Measurements from ENCODE around the gene FRMD4A.

FRMD4A gene

DNA sequence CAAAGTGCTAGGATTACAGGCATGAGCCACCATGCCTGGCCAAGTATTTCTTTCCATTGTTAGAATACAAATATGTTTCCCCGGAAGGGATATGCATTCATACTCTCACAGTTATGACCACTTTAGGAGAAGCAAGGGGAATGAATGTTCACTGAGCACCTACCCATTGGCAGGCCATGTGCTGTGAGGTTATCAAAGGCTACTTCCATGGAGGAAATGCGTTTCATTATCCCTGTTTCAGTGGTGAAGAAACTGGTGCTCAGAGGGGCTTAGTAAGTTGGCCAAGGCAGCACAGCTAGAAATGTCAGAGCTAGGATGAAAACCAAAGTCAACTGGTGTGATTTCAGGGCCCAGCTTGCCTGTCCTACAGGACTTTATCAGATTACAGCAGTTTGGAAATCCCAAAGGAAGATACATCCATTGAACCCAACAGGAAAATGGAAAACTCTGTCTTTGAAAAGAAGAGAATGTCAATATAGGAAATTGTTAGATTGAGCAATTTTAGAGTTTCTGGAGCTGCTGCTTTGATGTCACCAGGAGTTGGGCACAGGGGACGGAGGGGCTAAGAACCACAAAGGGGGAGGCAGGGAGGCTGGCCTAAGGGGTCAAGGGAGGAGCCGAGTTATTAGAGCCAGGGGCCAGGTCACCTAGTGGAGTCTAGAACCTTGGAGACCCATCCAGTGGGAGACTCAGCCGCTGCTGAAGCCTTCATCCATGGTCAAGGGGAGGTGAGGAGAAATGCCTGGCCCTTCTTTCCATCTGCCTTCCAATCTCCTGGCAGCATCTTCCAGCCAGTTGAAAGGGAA is 319.8 kb downstream of the FRMD4A start:
- Histone ChIP-seq H3K27me3 (ENCODE audit: control insufficient read depth in 3 of 3, insufficient read depth in 3 of 3, low read depth in 1 of 3, low read length in 3 of 3) (no peaks in the 10 kb centered on the region), H2BK12ac (ENCODE audit: low read length) (no peak overlapping the region), H3K9ac (ENCODE audit: low read depth, low read length, poor library complexity) (no peak overlapping the region), H3K79me1 (ENCODE audit: low read depth, low read length) (no peaks in the 10 kb centered on the region), H2BK5ac (ENCODE audit: low read length) (no peak overlapping the region), H3K23ac (ENCODE audit: low read depth, low read length, poor library complexity) (no peak overlapping the region), H3K27ac (replicated peaks; ENCODE audit: low read length) (no peak overlapping the region), H2AK5ac (ENCODE audit: low read depth, low read length) (peak overlapping the region; percentile 43), H4K91ac (ENCODE audit: low read depth, low read length, poor library complexity) (no peak overlapping the region), H2BK120ac (ENCODE audit: low read depth, low read length) (no peak overlapping the region), H3K14ac (ENCODE audit: low read length) (no peak overlapping the region), H3K4me3 (ENCODE audit: low read length in 2 of 2) (no peak overlapping the region), H3K4me2 (ENCODE audit: insufficient read depth, low read length, poor library complexity, severe bottlenecking) (no peak overlapping the region), H3K4ac (ENCODE audit: low read length) (no peak overlapping the region), H2AFZ (ENCODE audit: low read length) (no peak overlapping the region), H2BK15ac (ENCODE audit: low read length) (no peak overlapping the region), H3K36me3 (replicated peaks in 1 of 2; ENCODE audit: control insufficient read depth in 2 of 2, insufficient read depth in 2 of 2, low read length in 2 of 2) (no peaks in the 10 kb centered on the region), H3K9me3 (replicated peaks in 1 of 2; ENCODE audit: control insufficient read depth in 2 of 2, insufficient read depth in 1 of 2, low read depth in 1 of 2, low read length in 2 of 2) (no peaks in the 10 kb centered on the region), H4K8ac (ENCODE audit: low read depth, low read length) (no peak overlapping the region), H3K18ac (ENCODE audit: low read length) (no peak overlapping the region), H3K4me1 (ENCODE audit: control insufficient read depth in 2 of 2, insufficient read depth in 1 of 2, low read depth in 1 of 2, low read length in 2 of 2) (peaks cover 18 to 32% of the 10 kb centered on the region in 2 donors)
- no peak for DNase-seq (ENCODE audit: low spot score)
- WGBS, 2 donors (ENCODE audit: extremely low coverage in 2 of 2, insufficient read length in 2 of 2, insufficient replicate concordance in 1 of 2), result no CpG with 5 or more reads among the region's 5 CpGs

GRCh38 chr10:14010101-14010558 is 320.6 kb downstream of the FRMD4A start:
- peak overlapping the region in 1 of 2 donors; percentile 34 for H3K4me3 ChIP-seq (ENCODE audit: low read length in 2 of 2)
- H4K8ac ChIP-seq (ENCODE audit: low read depth, low read length), result no peak overlapping the region
- WGBS, 2 donors (ENCODE audit: extremely low coverage in 2 of 2, insufficient read length in 2 of 2, insufficient replicate concordance in 1 of 2), result no CpG with 5 or more reads among the region's 5 CpGs
- H2AFZ ChIP-seq (ENCODE audit: low read length), result peak overlapping the region; percentile 80
- H3K4ac ChIP-seq (ENCODE audit: low read length), result no peak overlapping the region
- H3K36me3 ChIP-seq (replicated peaks in 1 of 2; ENCODE audit: control insufficient read depth in 2 of 2, insufficient read depth in 2 of 2, low read length in 2 of 2), result no peaks in the 10 kb centered on the region
- H4K91ac ChIP-seq (ENCODE audit: low read depth, low read length, poor library complexity), result no peak overlapping the region
- no peak overlapping the region for H2BK5ac ChIP-seq (ENCODE audit: low read length)
- H3K9me3 ChIP-seq (replicated peaks in 1 of 2; ENCODE audit: control insufficient read depth in 2 of 2, insufficient read depth in 1 of 2, low read depth in 1 of 2, low read length in 2 of 2), result no peaks in the 10 kb centered on the region
- H2AK5ac ChIP-seq (ENCODE audit: low read depth, low read length), result no peak overlapping the region
- no peak overlapping the region for H2BK15ac ChIP-seq (ENCODE audit: low read length)
- H3K4me1 ChIP-seq (ENCODE audit: control insufficient read depth in 2 of 2, insufficient read depth in 1 of 2, low read depth in 1 of 2, low read length in 2 of 2), result peaks cover 17 to 32% of the 10 kb centered on the region in 2 donors
- H3K79me1 ChIP-seq (ENCODE audit: low read depth, low read length), result no peaks in the 10 kb centered on the region
- H2BK12ac ChIP-seq (ENCODE audit: low read length), result no peak overlapping the region
- H3K9ac ChIP-seq (ENCODE audit: low read depth, low read length, poor library complexity), result no peak overlapping the region
- no peak overlapping the region for H3K4me2 ChIP-seq (ENCODE audit: insufficient read depth, low read length, poor library complexity, severe bottlenecking)
- no peak overlapping the region for H3K27ac ChIP-seq (replicated peaks; ENCODE audit: low read length)
- no peak for DNase-seq (ENCODE audit: low spot score)
- H2BK120ac ChIP-seq (ENCODE audit: low read depth, low read length), result no peak overlapping the region
- H3K23ac ChIP-seq (ENCODE audit: low read depth, low read length, poor library complexity), result no peak overlapping the region
- no peak overlapping the region for H3K14ac ChIP-seq (ENCODE audit: low read length)
- H3K27me3 ChIP-seq (ENCODE audit: control insufficient read depth in 3 of 3, insufficient read depth in 3 of 3, low read depth in 1 of 3, low read length in 3 of 3), result no peaks in the 10 kb centered on the region
- no peak overlapping the region for H3K18ac ChIP-seq (ENCODE audit: low read length)

DNA sequence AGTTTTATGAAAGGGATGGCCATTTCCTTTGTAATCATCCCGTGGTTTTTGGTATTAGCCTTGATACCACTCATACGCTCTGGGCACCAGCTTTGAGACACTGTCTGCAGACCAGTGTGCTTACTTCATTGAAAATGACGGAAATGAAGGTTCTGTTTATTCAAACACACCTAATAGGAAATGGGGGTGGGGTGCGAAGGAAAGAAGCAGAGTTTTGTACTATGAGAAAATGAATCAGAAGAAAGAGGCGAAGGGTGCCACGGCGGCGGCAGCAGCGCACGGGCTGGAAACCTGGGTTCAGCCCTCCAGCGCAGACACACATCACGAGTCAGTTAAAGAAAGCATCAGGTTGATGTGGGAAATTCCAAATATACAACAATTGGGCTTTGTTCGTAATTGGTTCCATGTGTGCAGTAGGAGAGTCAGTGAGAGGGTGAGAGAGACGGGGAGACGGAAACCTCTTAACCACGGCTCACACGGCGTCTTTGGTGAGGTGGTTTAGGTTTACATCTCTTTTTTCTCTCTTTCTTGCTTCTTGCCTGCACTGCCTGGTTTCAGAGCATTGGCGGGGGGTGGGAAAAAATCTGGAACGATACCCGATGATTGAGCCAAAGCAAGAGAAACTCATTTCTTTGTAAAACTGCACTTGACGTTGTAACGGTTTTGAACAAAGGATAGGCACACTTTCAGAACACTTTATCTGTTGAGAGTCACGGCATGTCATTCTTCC is 321.2 kb downstream of the FRMD4A start:
- H2BK5ac ChIP-seq (ENCODE audit: low read length), result no peak overlapping the region
- no peak overlapping the region for H3K14ac ChIP-seq (ENCODE audit: low read length)
- DNase-seq (ENCODE audit: low spot score), result no peak
- H2AK5ac ChIP-seq (ENCODE audit: low read depth, low read length), result no peak overlapping the region
- no peak overlapping the region for H2BK15ac ChIP-seq (ENCODE audit: low read length)
- H2BK120ac ChIP-seq (ENCODE audit: low read depth, low read length), result no peak overlapping the region
- no peak overlapping the region for H3K4ac ChIP-seq (ENCODE audit: low read length)
- H3K4me3 ChIP-seq (ENCODE audit: low read length in 2 of 2), result peak overlapping the region in 1 of 2 donors; percentile 34
- no peak overlapping the region for H2BK12ac ChIP-seq (ENCODE audit: low read length)
- H3K9me3 ChIP-seq (replicated peaks in 1 of 2; ENCODE audit: control insufficient read depth in 2 of 2, insufficient read depth in 1 of 2, low read depth in 1 of 2, low read length in 2 of 2), result no peaks in the 10 kb centered on the region
- H4K91ac ChIP-seq (ENCODE audit: low read depth, low read length, poor library complexity), result no peak overlapping the region
- no peak overlapping the region for H3K9ac ChIP-seq (ENCODE audit: low read depth, low read length, poor library complexity)
- H3K36me3 ChIP-seq (replicated peaks in 1 of 2; ENCODE audit: control insufficient read depth in 2 of 2, insufficient read depth in 2 of 2, low read length in 2 of 2), result no peaks in the 10 kb centered on the region
- peak overlapping the region; percentile 80 for H2AFZ ChIP-seq (ENCODE audit: low read length)
- H3K23ac ChIP-seq (ENCODE audit: low read depth, low read length, poor library complexity), result no peak overlapping the region
- H3K18ac ChIP-seq (ENCODE audit: low read length), result no peak overlapping the region
- H3K4me1 ChIP-seq (ENCODE audit: control insufficient read depth in 2 of 2, insufficient read depth in 1 of 2, low read depth in 1 of 2, low read length in 2 of 2), result peaks cover 17 to 32% of the 10 kb centered on the region in 2 donors
- H3K27me3 ChIP-seq (ENCODE audit: control insufficient read depth in 3 of 3, insufficient read depth in 3 of 3, low read depth in 1 of 3, low read length in 3 of 3), result no peaks in the 10 kb centered on the region
- no peak overlapping the region for H3K27ac ChIP-seq (replicated peaks; ENCODE audit: low read length)
- no peak overlapping the region for H3K4me2 ChIP-seq (ENCODE audit: insufficient read depth, low read length, poor library complexity, severe bottlenecking)
- H3K79me1 ChIP-seq (ENCODE audit: low read depth, low read length), result no peaks in the 10 kb centered on the region
- WGBS, 2 donors (ENCODE audit: extremely low coverage in 2 of 2, insufficient read length in 2 of 2, insufficient replicate concordance in 1 of 2), result no CpG with 5 or more reads among the region's 24 CpGs
- no peak overlapping the region for H4K8ac ChIP-seq (ENCODE audit: low read depth, low read length)

- Histone ChIP-seq H2AFZ (ENCODE audit: low read length) (no peak overlapping the region), H2AK5ac (ENCODE audit: low read depth, low read length) (no peak overlapping the region), H2BK12ac (ENCODE audit: low read length) (no peak overlapping the region), H3K27me3 (ENCODE audit: control insufficient read depth in 3 of 3, insufficient read depth in 3 of 3, low read depth in 1 of 3, low read length in 3 of 3) (no peaks in the 10 kb centered on the region), H3K9me3 (replicated peaks in 1 of 2; ENCODE audit: control insufficient read depth in 2 of 2, insufficient read depth in 1 of 2, low read depth in 1 of 2, low read length in 2 of 2) (no peaks in the 10 kb centered on the region), H3K18ac (ENCODE audit: low read length) (no peak overlapping the region), H3K36me3 (replicated peaks in 1 of 2; ENCODE audit: control insufficient read depth in 2 of 2, insufficient read depth in 2 of 2, low read length in 2 of 2) (no peaks in the 10 kb centered on the region), H3K9ac (ENCODE audit: low read depth, low read length, poor library complexity) (no peak overlapping the region), H3K14ac (ENCODE audit: low read length) (no peak overlapping the region), H3K4me1 (ENCODE audit: control insufficient read depth in 2 of 2, insufficient read depth in 1 of 2, low read depth in 1 of 2, low read length in 2 of 2) (peaks cover 17 to 32% of the 10 kb centered on the region in 2 donors), H2BK120ac (ENCODE audit: low read depth, low read length) (no peak overlapping the region), H4K91ac (ENCODE audit: low read depth, low read length, poor library complexity) (no peak overlapping the region), H3K4me3 (ENCODE audit: low read length in 2 of 2) (no peak overlapping the region), H3K27ac (replicated peaks; ENCODE audit: low read length) (no peak overlapping the region), H3K23ac (ENCODE audit: low read depth, low read length, poor library complexity) (no peak overlapping the region), H4K8ac (ENCODE audit: low read depth, low read length) (no peak overlapping the region), H3K79me1 (ENCODE audit: low read depth, low read length) (no peaks in the 10 kb centered on the region), H3K4me2 (ENCODE audit: insufficient read depth, low read length, poor library complexity, severe bottlenecking) (no peak overlapping the region), H2BK5ac (ENCODE audit: low read length) (no peak overlapping the region), H2BK15ac (ENCODE audit: low read length) (no peak overlapping the region), H3K4ac (ENCODE audit: low read length) (no peak overlapping the region)
- no CpG with 5 or more reads among the region's 9 CpGs for WGBS, 2 donors (ENCODE audit: extremely low coverage in 2 of 2, insufficient read length in 2 of 2, insufficient replicate concordance in 1 of 2)
- no peak for DNase-seq (ENCODE audit: low spot score)
Measured at GRCh38 chr10:14008740-14009080, 322.0 kb downstream of the FRMD4A start.

Measured in neuronal stem cell (in vitro differentiated cells).